Stimulated activated CD8-positive, alpha-beta memory T cell treated with anti-CD3 and anti-CD28 coated beads, Interleukin-7, amount 100 ng/mL, for 24 hours (primary cell): ENCODE data around the gene ARF1.

Experiments
- DNase-seq: peaks from one replicate; pipeline ENCODE4 v3.0.0-alpha.2; 2020; ENCODE audit warnings: low read depth

Gene ARF1

GRCh38 chr1:228050571-228051231 lies 31.8 kb upstream of the ARF1 start:
- DNase-seq = no peak

- DNase-seq = no peak
These were observed 24.1 kb upstream of the ARF1 start for GRCh38 chr1:228058172-228058948.

- DNase-seq = no peak
These were observed 23.4 kb upstream of the ARF1 start for GRCh38 chr1:228058949-228059633.

DNA sequence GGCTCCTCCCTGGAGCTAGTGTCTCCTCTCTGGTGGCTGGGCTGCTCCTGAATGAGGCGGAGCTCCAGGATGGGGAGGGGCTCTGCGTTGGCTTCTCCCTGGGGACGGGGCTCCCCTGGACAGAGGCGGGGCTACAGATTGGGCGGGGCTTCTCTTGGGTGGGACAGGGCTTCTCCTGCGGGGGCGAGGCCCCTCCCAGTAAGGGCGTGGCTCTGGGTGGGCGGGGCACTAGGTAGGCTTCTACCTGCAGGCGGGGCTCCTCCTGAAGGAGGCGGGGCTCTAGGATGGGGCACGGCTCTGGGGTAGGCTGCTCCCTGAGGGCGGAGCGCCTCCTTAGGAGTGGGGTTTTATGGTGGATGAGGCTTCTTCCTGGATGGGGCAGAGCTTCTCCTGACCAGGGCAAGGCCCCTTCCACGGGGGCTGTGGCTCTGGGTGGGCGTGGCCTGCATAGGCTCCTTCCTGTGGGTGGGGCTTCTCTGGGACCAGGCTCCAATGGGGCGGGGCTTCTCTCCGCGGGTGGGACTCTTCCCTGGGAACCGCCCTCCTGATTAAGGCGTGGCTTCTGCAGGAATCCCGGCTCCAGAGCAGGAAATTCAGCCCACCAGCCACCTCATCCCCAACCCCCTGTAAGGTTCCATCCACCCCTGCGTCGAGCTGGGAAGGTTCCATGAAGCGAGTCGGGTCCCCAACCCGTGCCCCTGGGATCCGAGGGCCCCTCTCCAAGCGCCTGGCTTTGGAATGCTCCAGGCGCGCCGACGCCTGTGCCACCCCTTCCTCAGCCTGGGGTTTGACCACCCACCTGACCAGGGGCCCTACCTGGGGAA lies 22.7 kb upstream of the ARF1 start:
- DNase-seq = no peak

DNA sequence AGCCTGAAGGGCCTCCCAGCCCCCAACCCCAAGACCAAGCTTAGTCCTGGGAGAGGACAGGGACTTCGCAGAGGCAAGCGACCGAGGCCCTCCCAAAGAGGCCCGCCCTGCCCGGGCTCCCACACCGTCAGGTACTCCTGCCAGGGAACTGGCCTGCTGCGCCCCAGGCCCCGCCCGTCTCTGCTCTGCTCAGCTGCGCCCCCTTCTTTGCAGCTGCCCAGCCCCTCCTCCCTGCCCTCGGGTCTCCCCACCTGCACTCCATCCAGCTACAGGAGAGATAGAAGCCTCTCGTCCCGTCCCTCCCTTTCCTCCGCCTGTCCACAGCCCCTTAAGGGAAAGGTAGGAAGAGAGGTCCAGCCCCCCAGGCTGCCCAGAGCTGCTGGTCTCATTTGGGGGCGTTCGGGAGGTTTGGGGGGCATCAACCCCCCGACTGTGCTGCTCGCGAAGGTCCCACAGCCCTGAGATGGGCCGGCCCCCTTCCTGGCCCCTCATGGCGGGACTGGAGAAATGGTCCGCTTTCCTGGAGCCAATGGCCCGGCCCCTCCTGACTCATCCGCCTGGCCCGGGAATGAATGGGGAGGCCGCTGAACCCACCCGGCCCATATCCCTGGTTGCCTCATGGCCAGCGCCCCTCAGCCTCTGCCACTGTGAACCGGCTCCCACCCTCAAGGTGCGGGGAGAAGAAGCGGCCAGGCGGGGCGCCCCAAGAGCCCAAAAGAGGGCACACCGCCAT lies 21.9 kb upstream of the ARF1 start:
- no peak for DNase-seq

- DNase-seq = no peak
These were observed 21.0 kb upstream of the ARF1 start for GRCh38 chr1:228061411-228062084.

DNA sequence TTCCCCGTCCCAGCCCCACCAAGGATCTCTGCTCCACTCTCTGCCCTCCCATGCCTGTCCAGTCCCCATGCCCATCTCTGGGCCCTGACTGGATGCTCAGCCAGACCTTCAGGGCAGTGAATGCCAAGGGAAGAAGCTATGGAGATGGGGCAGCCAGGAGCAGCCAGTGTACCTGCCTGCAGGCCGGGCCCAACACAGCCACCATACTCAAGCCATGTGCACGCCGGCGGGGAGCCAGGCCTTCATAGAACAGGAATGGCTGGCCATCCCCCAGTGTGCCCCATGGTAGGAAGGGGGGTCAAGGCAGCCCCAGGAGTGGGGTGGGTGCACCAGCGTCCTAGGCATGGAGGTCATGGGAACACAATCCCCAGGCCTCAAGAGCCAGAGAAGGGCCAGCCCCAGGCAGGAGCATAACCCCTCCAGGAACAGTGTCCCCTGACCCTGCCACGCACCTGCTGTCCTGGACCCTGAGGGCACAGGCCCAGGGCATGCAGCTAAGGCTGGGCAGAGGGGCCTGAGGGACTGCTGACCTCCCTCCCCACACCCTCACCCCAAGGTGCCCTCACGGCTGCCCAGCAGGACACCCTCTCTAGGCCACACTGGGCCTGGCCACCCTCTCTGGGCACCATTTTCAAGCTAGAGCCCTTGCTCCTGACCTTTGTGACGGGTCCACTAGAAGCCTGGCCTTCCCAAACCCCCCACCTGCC lies 20.3 kb upstream of the ARF1 start:
- DNase-seq = no peak

DNA sequence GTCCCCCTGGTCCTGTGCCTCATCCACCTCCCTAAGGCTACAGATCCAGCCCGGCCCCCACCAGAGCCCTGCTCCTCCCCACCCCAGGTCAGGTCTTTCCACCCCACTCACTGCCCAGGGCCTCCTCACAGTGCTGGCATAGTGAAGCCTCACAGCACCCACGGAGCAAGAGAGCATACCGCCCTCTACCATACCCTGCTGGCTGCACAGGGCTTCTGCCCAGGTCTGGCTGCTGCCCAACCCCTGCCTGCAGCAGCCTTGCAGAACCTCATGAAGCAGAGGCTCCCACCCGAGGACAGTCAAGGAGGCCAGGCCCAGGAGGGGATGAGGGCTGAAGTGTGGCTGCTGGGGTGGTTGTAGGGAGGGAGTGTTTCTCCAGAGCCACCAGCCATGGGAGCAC lies 19.7 kb upstream of the ARF1 start:
- DNase-seq = no peak

GRCh38 chr1:228063251-228064191 lies 19.0 kb upstream of the ARF1 start:
- DNase-seq = no peak

GRCh38 chr1:228064296-228064695 lies 18.2 kb upstream of the ARF1 start:
- DNase-seq = no peak

DNA sequence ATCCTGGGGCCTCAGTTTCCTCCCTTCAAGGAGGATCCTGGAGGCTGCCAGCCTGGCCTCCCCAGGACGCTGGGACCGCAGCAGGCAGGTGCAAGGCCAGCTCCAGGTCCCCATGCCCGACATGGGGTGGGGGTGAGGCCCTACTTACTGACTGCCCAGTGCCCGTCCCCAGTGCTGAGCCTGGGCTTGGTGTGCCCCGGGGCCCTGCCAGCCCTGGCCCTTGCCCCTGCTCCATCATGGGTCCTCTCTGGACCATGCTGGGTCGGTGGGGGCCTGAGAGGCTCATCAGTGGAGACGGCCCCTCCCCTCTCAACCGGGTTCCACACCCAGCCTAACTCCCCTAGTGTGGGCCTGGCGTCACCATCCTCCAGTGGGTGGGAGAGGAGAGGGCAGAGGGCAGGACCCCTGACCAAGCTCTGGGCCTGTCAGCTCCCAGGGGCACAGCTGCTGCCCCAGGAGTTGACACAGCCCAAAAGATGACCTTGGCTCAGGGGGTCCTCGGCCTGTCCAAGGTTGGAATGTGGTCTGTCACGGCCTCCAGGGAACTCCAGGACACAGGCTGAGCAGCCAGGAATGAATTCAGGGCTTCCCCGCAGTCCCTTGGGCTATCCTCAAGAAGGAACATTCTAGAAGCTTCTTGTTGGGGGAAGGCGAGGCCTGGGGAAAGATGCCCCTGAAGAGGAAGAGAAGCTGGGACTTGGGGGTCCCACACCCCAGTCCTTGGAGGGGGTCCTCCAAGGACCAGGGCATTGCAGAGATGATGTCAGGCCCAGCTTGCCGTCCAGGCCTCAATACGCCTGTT lies 17.6 kb upstream of the ARF1 start:
- DNase-seq = no peak

- no peak for DNase-seq
These were observed 16.8 kb upstream of the ARF1 start for GRCh38 chr1:228065543-228066347.

DNA sequence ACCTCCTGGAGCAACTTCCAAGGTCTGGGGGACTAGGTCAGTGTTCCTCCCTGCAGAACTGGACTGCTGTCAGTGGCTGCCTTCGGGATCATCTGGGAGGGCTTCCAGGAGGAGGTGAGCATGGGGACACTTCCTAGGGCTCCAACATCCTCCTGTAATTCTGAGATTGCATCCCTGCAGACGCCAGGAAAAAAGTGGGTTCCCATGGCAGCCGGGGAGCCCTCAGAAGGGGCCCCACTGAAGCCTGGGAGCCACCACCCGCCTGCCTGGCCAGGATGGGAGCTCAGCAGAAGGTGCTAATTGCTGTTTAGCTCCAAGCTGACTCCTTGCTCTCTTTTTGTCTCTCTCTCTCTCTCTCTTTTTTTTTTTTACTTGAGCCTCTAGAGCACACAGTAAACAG lies 16.1 kb upstream of the ARF1 start:
- no peak for DNase-seq

DNA sequence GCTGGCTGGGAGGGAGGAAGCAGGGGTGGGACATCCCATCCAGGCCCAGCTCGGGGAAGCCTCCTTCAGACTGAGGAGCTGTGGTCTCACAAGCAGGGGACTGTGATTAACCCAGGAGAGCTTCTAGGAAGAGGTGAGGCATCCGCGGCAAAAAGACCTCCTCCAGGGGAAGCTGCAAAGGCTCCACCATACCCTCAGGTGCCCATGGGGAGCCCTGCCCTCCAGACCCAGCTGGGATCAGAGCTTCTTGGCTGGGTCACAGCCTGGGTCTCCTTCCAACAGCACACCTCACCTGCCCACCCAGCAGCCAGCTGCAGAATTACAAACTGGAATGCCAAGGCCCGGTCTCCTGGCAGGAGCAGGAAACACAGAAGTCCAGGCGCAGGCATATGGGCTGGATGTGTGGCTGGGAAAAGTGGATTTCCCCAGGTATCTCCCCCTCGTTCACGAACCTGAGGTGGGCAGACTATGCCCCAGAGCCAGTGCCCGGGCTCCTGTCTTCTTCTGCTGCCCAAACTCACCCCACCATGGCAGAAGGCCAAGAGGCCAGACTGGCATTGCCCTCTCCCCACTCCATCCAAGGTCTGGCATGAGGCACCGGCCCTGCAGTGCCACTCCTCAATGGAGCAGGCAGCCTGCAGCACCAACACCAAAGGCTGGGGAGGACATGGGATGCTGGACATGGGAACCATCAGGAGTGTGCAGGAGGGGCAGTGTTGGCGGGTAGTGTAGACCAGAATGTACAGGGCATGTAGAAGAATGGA lies 15.4 kb upstream of the ARF1 start:
- DNase-seq = no peak

DNA sequence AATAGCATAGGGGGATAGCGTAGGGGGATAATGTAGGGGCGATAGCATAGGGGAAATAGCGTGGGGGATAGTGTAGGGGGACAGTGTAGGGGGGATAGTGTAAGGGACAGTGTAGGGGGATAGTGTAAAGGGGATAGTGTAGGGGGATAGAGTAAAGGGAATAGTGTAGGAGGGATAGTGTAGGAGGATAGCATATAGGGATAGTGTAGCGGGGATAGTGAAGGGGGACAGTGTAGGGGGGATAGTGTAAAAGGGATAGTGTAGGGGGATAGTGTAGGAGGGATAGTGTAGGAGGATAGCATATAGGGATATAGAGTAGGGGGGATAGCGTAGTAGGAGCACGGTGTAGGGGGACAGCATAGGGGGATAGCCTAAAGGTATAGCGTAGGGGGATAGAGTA lies 14.1 kb upstream of the ARF1 start:
- no peak for DNase-seq

- no peak for DNase-seq
These were observed 12.3 kb upstream of the ARF1 start for GRCh38 chr1:228070173-228070572.

DNA sequence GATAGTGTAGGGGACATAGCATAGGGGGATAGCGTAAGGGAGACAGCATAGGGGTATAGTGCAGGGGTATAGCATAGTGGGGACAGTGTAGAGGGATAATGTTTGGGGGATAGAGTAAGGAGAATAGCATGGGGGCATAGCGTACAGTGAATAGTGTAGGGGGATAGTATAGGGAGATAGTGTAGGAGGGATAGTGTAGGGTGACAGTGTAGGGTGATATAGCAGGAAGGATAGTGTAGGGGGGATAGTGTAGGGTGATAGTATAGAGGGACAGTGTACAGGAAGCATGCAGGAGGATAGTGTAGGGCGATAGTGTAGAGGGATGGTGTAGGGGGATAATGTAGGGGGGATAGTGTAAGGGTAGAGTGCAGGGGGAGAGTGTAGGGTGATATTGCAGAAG lies 11.7 kb upstream of the ARF1 start:
- no peak for DNase-seq
